Keratinocyte (primary cell): Measurements from ENCODE around the gene C16orf96. TPM values are rescaled to one million over a fixed set of nuclear protein-coding genes. Genes with fewer than 3 reads are reported as not detected.

ENCODE experiments used
- DNase-seq: peaks from one replicate; pipeline ENCODE4 v3.0.0-alpha.2; 2011; ENCODE audit warnings: low read depth, missing footprints, low spot score
- FAIRE-seq: peaks from 2 replicates; lab custom pipeline; 2011; peaks lifted over from hg19 to GRCh38; lab: Jason Lieb, UNC
- H2AFZ ChIP-seq: 2 replicates; pipeline ENCODE4 v1.6.0; 2012; ENCODE audit warnings: low read length, control low read depth, inconsistent platforms; ENCODE audit not compliant: control insufficient read depth
- H3K27ac ChIP-seq: 2 replicates; pipeline ENCODE4 v1.5.1; 2011; ENCODE audit warnings: low read length; ENCODE audit not compliant: control insufficient read depth, insufficient read depth
- H3K27me3 ChIP-seq: 3 replicates; pipeline ENCODE4 v1.6.0; 2011; ENCODE audit warnings: low read length; ENCODE audit not compliant: control insufficient read depth, insufficient read depth; ENCODE audit errors: extremely low read depth
- H3K36me3 ChIP-seq, 2 experiments: 2 replicates in 1 of 2; 3 replicates in 1 of 2; pipeline ENCODE4 v1.5.1; 2011; ENCODE audit warnings: low read length in 2 of 2, mild to moderate bottlenecking in 1 of 2; ENCODE audit not compliant: control insufficient read depth in 2 of 2, insufficient read depth in 2 of 2; ENCODE audit errors: extremely low read depth in 1 of 2
- H3K4me1 ChIP-seq: 3 replicates; pipeline ENCODE4 v1.5.1; 2011; ENCODE audit warnings: low read length; ENCODE audit not compliant: control insufficient read depth, insufficient read depth; ENCODE audit errors: extremely low read depth
- H3K4me2 ChIP-seq: 3 replicates; pipeline ENCODE4 v1.6.0; 2011; ENCODE audit warnings: low read depth, low read length; ENCODE audit not compliant: control insufficient read depth, insufficient read depth; ENCODE audit errors: extremely low read depth
- H3K4me3 ChIP-seq, 3 experiments: fragments of 200-600 bp in 1 of 3; sonication (generic) in 1 of 3; 2 replicates in 2 of 3; 3 replicates in 1 of 3; pipeline ENCODE4 v1.5.1; 2011 to 2016; ENCODE audit warnings: low read length in 3 of 3, mild to moderate bottlenecking in 3 of 3, control low read depth in 2 of 3, inconsistent platforms in 1 of 3, low read depth in 1 of 3, mixed read lengths in 1 of 3, mixed run types in 1 of 3, moderate library complexity in 1 of 3; ENCODE audit not compliant: control insufficient read depth in 2 of 3, insufficient read depth in 2 of 3; ENCODE audit errors: extremely low read depth in 1 of 3
- H3K79me2 ChIP-seq: 2 replicates; pipeline ENCODE4 v1.6.0; 2012; ENCODE audit warnings: low read length; ENCODE audit not compliant: control insufficient read depth, insufficient read depth
- H3K9ac ChIP-seq: 3 replicates; pipeline ENCODE4 v1.6.0; 2011; ENCODE audit warnings: low read length; ENCODE audit not compliant: control insufficient read depth, insufficient read depth; ENCODE audit errors: extremely low read depth
- H3K9me1 ChIP-seq: 3 replicates; pipeline ENCODE4 v1.6.0; 2011; ENCODE audit warnings: low read length; ENCODE audit not compliant: control insufficient read depth, insufficient read depth; ENCODE audit errors: extremely low read depth
- H3K9me3 ChIP-seq: 2 replicates; pipeline ENCODE4 v1.5.1; 2012; ENCODE audit warnings: low read depth, low read length; ENCODE audit not compliant: control insufficient read depth
- H4K20me1 ChIP-seq: 3 replicates; pipeline ENCODE4 v1.6.0; 2011; ENCODE audit warnings: low read length; ENCODE audit not compliant: control insufficient read depth, insufficient read depth; ENCODE audit errors: extremely low read depth
- CTCF ChIP-seq, 3 experiments: IDR thresholded peaks in 1 of 3; conservative IDR thresholded peaks in 1 of 3; optimal IDR thresholded peaks in 1 of 3; 2 replicates in 2 of 3; 3 replicates in 1 of 3; pipeline versions ENCODE3 to v1.5.1; 2011; ENCODE audit warnings: low read length in 3 of 3, mild to moderate bottlenecking in 3 of 3, moderate library complexity in 2 of 3, control low read depth in 1 of 3, inconsistent platforms in 1 of 3; ENCODE audit not compliant: insufficient read depth in 2 of 3; ENCODE audit errors: extremely low read depth in 1 of 3
- EZH2 ChIP-seq: IDR thresholded peaks from one replicate; pipeline ENCODE4 v1.6.1; 2012; ENCODE audit warnings: inconsistent platforms, mild to moderate bottlenecking, low read length, moderate library complexity
- dilution Hi-C: fragments of 300-500 bp; cut with MboI; formaldehyde crosslinking; loops from one replicate; pipeline ENCODE4 v1.7.0; 2020; ENCODE audit warnings: low sequenced_read_pairs; ENCODE audit not compliant: extremely low pct_ligation_motif_present
- polyA plus RNA-seq, 5 experiments: library from polyadenylated mRNA; depleted of rRNA in 3 of 5; stranded (reverse) in 3 of 5; stranded (forward) in 1 of 5; unstranded in 1 of 5; fragments of >200 nt; gene quantifications; 1 replicate in 1 of 5; 2 replicates in 3 of 5; 3 replicates in 1 of 5; pipeline versions ENCODE4 v1.2.1 to v1.2.3, GENCODE V29; 2011 to 2012; ENCODE audit warnings: missing spikeins in 2 of 5, low read depth in 1 of 5, low replicate concordance in 1 of 5

C16orf96 gene
- polyA plus RNA-seq, 1 donor (not counting 4 experiments of a cell fraction or from before 2014, with no cell fraction given): not detected

DNA sequence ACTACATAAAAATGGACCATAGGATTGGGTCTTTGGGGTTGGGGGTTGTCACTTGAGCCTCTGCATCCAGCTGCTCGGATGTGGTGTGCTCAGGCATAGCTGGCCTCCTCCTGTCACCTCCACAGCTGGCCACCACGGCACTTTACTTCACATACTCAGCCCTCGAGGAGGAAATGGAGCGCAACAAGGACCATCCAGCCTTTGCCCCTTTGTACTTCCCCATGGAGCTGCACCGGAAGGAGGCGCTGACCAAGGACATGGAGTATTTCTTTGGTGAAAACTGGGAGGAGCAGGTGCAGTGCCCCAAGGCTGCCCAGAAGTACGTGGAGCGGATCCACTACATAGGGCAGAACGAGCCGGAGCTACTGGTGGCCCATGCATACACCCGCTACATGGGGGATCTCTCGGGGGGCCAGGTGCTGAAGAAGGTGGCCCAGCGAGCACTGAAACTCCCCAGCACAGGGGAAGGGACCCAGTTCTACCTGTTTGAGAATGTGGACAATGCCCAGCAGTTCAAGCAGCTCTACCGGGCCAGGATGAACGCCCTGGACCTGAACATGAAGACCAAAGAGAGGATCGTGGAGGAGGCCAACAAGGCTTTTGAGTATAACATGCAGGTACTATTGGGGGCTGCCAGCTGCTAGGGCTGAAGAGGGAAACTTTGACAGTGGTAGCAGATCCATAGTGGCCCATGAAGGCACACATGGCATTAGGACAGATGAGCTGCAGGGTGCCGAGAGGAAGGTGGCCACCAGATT lies 48.4 kb upstream of the C16orf96 start:
- Histone ChIP-seq H3K4me3 (no peak overlapping the region), H3K27me3 (no peaks in the 10 kb centered on the region), H2AFZ (no peak overlapping the region), H3K36me3 (peaks cover 47 to 58% of the 10 kb centered on the region in 2 experiments), H3K4me1 (peaks cover 13% of the 10 kb centered on the region), H3K9ac (no peak overlapping the region), H3K9me3 (no peaks in the 10 kb centered on the region), H3K27ac (no peak overlapping the region), H3K79me2 (peaks cover 48% of the 10 kb centered on the region), H4K20me1 (peaks cover 19% of the 10 kb centered on the region), H3K4me2 (no peak overlapping the region), H3K9me1 (no peaks in the 10 kb centered on the region)
- no peak for DNase-seq
- TF ChIP-seq EZH2 (no peak), CTCF (optimal IDR thresholded peaks at IDR 0.05 in 1 of 3, IDR thresholded peaks at IDR 0.05 in 1 of 3, conservative IDR thresholded peaks at IDR 0.05 in 1 of 3; ENCODE audit: extremely low read depth in 1 of 3, insufficient read depth in 2 of 3, low read length in 3 of 3) (no peak)
- no peak for FAIRE-seq
- dilution Hi-C loops: no loop called here

DNA sequence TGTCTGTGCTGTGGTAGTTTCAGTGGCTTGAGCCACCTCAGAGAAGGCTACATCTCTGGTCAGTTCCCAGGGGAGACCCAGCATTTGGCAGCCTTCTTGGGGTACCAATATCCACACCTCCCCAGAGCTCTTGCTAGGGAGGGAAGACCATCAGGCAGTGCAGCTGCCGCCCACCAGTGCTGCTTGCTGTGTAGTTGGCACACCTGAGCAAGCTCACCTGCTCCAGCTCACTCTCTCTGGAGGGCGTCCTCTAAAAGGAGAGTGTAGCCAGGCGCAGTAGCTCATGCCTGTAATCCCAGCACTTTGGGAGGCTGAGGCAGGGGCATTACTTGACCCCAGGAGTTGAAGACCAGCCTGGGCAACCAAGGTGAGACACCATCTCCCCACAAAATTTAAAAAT lies 47.3 kb upstream of the C16orf96 start:
- Histone ChIP-seq H3K79me2 (peaks cover 41% of the 10 kb centered on the region), H4K20me1 (peaks cover 18% of the 10 kb centered on the region), H3K4me1 (peaks cover 10% of the 10 kb centered on the region), H3K9ac (no peak overlapping the region), H3K4me2 (no peak overlapping the region), H3K27me3 (no peaks in the 10 kb centered on the region), H3K27ac (no peak overlapping the region), H3K9me3 (no peaks in the 10 kb centered on the region), H3K36me3 (peaks cover 51 to 59% of the 10 kb centered on the region in 2 experiments), H3K9me1 (no peaks in the 10 kb centered on the region), H3K4me3 (no peak overlapping the region), H2AFZ (no peak overlapping the region)
- DNase-seq (no peak), FAIRE-seq (no peak)
- TF ChIP-seq CTCF (optimal IDR thresholded peaks at IDR 0.05 in 1 of 3, IDR thresholded peaks at IDR 0.05 in 1 of 3, conservative IDR thresholded peaks at IDR 0.05 in 1 of 3; ENCODE audit: extremely low read depth in 1 of 3, insufficient read depth in 2 of 3, low read length in 3 of 3) (no peak), EZH2 (no peak)
- dilution Hi-C loops: no loop called here
